PC-3 (cell line): ENCODE measurements around the gene DENND2C. TPM values are rescaled to one million over a fixed set of nuclear protein-coding genes. Genes with fewer than 3 reads are reported as not detected.
A peak's percentile ranks its signal among the peaks of the same experiment; 100 is the strongest.

Experiments used
- ATAC-seq: fragments of 200-7000 bp; cut with Tn5 transposase; 2 replicates; pipeline ENCODE4 v1.9.1; 2020; ENCODE audit warnings: mild to moderate bottlenecking, moderate library complexity
- BruUV-seq: library from RNA; stranded (reverse); fragments of 400-500 nt; replicated peaks from 2 replicates; lab custom pipeline; 2021; lab: Mats Ljungman, UMichigan
- CTCF ChIA-PET: fragments of 300-600 bp; sonication (Branson Sonifier 250); formaldehyde crosslinking; loops from one replicate; lab custom pipeline; 2022; ENCODE audit warnings: antibody characterized with exemption; lab: Charles Lee
- POLR2A ChIA-PET: fragments of 300-600 bp; sonication (Branson Sonifier 250); formaldehyde crosslinking; loops from one replicate; lab custom pipeline; 2022; ENCODE audit warnings: antibody characterized with exemption; ENCODE audit not compliant: unreplicated experiment; lab: Charles Lee
- DNase-seq: peaks from one replicate; pipeline ENCODE4 v3.0.0-alpha.2; 2015
- H2AFZ ChIP-seq: fragments of 300-600 bp; sonication (generic); 2 replicates; pipeline ENCODE4 v1.6.0; 2016; ENCODE audit warnings: antibody characterized with exemption, low read length
- H3F3A ChIP-seq: fragments of 300-600 bp; sonication (generic); one replicate; pipeline ENCODE4 v1.6.0; 2017; ENCODE audit warnings: antibody characterized with exemption, low read length, control low read depth, mild to moderate bottlenecking; ENCODE audit not compliant: unreplicated experiment
- H3K27ac ChIP-seq: fragments of 300-600 bp; sonication (generic); 2 replicates; pipeline ENCODE4 v1.5.1; 2016; ENCODE audit warnings: mild to moderate bottlenecking, low read length
- H3K27me3 ChIP-seq: fragments of 300-600 bp; sonication (generic); 2 replicates; pipeline ENCODE4 v1.6.1; 2016; ENCODE audit warnings: low read length, mixed read lengths
- H3K36me3 ChIP-seq: fragments of 300-600 bp; sonication (generic); 2 replicates; pipeline ENCODE4 v1.6.1; 2016; ENCODE audit warnings: low read depth, mixed run types, low read length, mixed read lengths
- H3K4me1 ChIP-seq: fragments of 300-600 bp; sonication (generic); 2 replicates; pipeline ENCODE4 v1.5.1; 2016; ENCODE audit warnings: low read length; ENCODE audit not compliant: insufficient read depth
- H3K4me2 ChIP-seq: fragments of 300-600 bp; sonication (generic); 2 replicates; pipeline ENCODE4 v1.6.0; 2016; ENCODE audit warnings: low read length
- H3K4me3 ChIP-seq: fragments of 300-600 bp; sonication (generic); 2 replicates; pipeline ENCODE4 v1.5.1; 2016; ENCODE audit warnings: mild to moderate bottlenecking, low read length, mixed read lengths
- H3K79me2 ChIP-seq: fragments of 300-600 bp; sonication (generic); 2 replicates; pipeline ENCODE4 v1.6.1; 2017; ENCODE audit warnings: low read length, mixed read lengths
- H3K9ac ChIP-seq: fragments of 300-600 bp; sonication (generic); 2 replicates; pipeline ENCODE4 v1.6.0; 2016; ENCODE audit warnings: mild to moderate bottlenecking, low read length
- H3K9me2 ChIP-seq: fragments of 300-600 bp; sonication (generic); replicated peaks from 2 replicates; pipeline ENCODE4 v1.6.1; 2016; ENCODE audit warnings: mixed run types, low read length, mixed read lengths
- H3K9me3 ChIP-seq: fragments of 300-600 bp; sonication (generic); 2 replicates; pipeline ENCODE4 v1.6.1; 2016; ENCODE audit warnings: low read length, mixed read lengths
- H4K20me1 ChIP-seq: fragments of 300-600 bp; sonication (generic); 2 replicates; pipeline ENCODE4 v1.6.1; 2016; ENCODE audit warnings: low read length, mixed read lengths
- EZH2 ChIP-seq: fragments of 300-600 bp; sonication (generic); IDR thresholded peaks from one replicate; pipeline ENCODE4 v1.6.1; 2017; ENCODE audit warnings: antibody characterized with exemption, mild to moderate bottlenecking, low read length; ENCODE audit not compliant: unreplicated experiment
- EZH2phosphoT487 ChIP-seq: fragments of 300-600 bp; sonication (generic); IDR thresholded peaks from 2 replicates; pipeline ENCODE4 v1.6.1; 2018; ENCODE audit warnings: mild to moderate bottlenecking, antibody characterized with exemption, low read length, borderline replicate concordance
- intact Hi-C: fragments of 100-400 bp; cut with micrococcal nuclease; formaldehyde crosslinking; loops from 2 replicates; pipeline ENCODE4 v1.9.0; 2023
- total RNA-seq: library from RNA; depleted of rRNA; stranded (reverse); fragments of >200 nt; gene quantifications from 2 replicates; pipeline ENCODE4 v1.2.3, GENCODE V29; 2014
- TF ChIP-seq, protein P1 (sequence below): fragments of 300-600 bp; sonication (generic); conservative IDR thresholded peaks from 2 replicates; pipeline ENCODE4 v1.5.1; 2017; ENCODE audit warnings: antibody characterized with exemption, low read depth, mild to moderate bottlenecking, low read length

DENND2C gene
- total RNA-seq, 1 experiment from 2014 or later = 0.95 TPM

DNA sequence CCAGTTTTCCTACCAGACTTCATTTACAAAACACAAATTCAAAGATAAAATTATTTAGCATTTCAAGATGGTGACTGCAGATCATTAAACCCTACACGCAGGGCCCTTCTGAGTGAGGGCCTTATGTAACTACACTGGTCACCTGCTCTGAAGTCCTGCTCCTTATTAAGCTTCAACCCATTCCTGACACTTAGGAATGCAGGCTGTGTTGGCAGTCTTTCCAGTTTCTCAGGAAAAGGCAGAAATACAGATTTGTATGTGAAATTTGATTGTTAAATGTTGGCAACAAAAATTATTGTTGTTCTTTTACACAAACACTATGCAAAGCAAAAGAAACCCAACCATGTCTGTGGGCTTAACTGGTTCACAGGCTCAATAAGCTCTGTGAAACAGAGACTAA, 62.6 kb downstream of the DENND2C start:
- ChIA-PET CTCF (no interaction called here), POLR2A (no interaction called here)
- H4K20me1 ChIP-seq = no peaks in the 10 kb centered on the region

DNA sequence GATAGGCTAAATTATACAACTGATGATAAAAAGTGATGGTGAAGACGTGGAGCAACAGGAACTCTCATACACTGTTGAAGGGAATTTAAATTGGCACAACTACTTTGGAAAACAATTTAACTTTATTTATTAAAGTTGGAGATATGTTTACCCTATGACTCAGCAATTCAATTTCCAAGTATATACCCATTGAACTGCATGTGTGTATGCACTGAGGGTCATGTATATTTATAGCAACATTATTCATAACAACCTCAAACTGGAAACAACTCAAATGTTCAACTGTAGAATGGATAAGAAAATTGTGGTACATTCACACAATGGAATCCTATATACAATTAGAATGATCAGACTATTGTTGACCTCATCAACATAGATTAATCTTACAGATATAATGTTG, 71.9 kb downstream of the DENND2C start:
- Histone ChIP-seq H3K79me2 (no peaks in the 10 kb centered on the region), H2AFZ (no peak overlapping the region), H3F3A (no peaks in the 10 kb centered on the region), H4K20me1 (no peaks in the 10 kb centered on the region), H3K36me3 (no peaks in the 10 kb centered on the region), H3K27me3 (no peaks in the 10 kb centered on the region), H3K4me3 (no peak overlapping the region), H3K9me2 (no peaks in the 10 kb centered on the region), H3K27ac (peak overlapping the region; percentile 27), H3K4me1 (peaks cover 11% of the 10 kb centered on the region), H3K9me3 (no peaks in the 10 kb centered on the region), H3K9ac (no peak overlapping the region), H3K4me2 (peak overlapping the region; percentile 17; the same call in 1 of the 2 replicates)
- CTCF ChIA-PET = no interaction called here
- ATAC-seq (peak; percentile 83), DNase-seq (peak; percentile 64)
- POLR2A ChIA-PET = no interaction called here
- intact Hi-C loops = no loop called here
- TF ChIP-seq, protein P1, sequence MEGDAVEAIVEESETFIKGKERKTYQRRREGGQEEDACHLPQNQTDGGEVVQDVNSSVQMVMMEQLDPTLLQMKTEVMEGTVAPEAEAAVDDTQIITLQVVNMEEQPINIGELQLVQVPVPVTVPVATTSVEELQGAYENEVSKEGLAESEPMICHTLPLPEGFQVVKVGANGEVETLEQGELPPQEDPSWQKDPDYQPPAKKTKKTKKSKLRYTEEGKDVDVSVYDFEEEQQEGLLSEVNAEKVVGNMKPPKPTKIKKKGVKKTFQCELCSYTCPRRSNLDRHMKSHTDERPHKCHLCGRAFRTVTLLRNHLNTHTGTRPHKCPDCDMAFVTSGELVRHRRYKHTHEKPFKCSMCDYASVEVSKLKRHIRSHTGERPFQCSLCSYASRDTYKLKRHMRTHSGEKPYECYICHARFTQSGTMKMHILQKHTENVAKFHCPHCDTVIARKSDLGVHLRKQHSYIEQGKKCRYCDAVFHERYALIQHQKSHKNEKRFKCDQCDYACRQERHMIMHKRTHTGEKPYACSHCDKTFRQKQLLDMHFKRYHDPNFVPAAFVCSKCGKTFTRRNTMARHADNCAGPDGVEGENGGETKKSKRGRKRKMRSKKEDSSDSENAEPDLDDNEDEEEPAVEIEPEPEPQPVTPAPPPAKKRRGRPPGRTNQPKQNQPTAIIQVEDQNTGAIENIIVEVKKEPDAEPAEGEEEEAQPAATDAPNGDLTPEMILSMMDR = no peak
- no peak for TF ChIP-seq EZH2
- no peak for TF ChIP-seq EZH2phosphoT487
- BruUV-seq = no TSS peak

More for the DNA sequence above, 62.6 kb downstream of the DENND2C start:
- peaks cover 8% of the 10 kb centered on the region; the same call in 1 of the 2 replicates for H3K4me1 ChIP-seq
- BruUV-seq = no TSS peak
- ATAC-seq (no peak), DNase-seq (no peak)
- no peak overlapping the region for H3K9ac ChIP-seq
- H3K36me3 ChIP-seq = no peaks in the 10 kb centered on the region
- intact Hi-C loops = no loop called here
- H3K27me3 ChIP-seq = no peaks in the 10 kb centered on the region
- H3K9me3 ChIP-seq = no peaks in the 10 kb centered on the region
- no peaks in the 10 kb centered on the region for H3F3A ChIP-seq
- TF ChIP-seq, protein P1 = no peak
- TF ChIP-seq EZH2phosphoT487 (no peak), EZH2 (no peak)
- no peak overlapping the region for H2AFZ ChIP-seq
- no peaks in the 10 kb centered on the region for H3K79me2 ChIP-seq
- H3K4me2 ChIP-seq = no peak overlapping the region
- no peak overlapping the region for H3K27ac ChIP-seq
- no peak overlapping the region for H3K4me3 ChIP-seq
- no peaks in the 10 kb centered on the region for H3K9me2 ChIP-seq

DNA sequence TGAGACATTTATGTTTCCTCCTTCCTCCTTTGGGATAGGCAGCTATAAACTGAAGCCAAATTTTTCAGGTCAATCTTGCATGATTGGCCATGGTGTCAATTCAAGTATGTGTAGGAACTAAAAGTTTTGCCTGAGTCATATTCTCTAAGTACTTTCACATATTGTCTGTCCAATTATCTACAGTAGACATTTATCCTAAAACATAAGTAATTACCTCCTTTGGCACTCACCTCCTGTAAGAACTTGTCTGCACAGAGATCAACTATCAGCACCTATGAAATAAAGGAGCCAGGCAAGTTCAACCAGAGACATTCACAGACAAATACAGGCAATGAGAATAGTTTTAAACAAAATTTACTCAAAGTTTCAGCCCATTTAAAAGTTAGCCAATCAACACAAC, 74.2 kb downstream of the DENND2C start:
- no peaks in the 10 kb centered on the region for H3K36me3 ChIP-seq
- H3K9ac ChIP-seq = no peak overlapping the region
- CTCF ChIA-PET = no interaction called here
- H3K9me2 ChIP-seq = no peaks in the 10 kb centered on the region
- H3K4me3 ChIP-seq = no peak overlapping the region
- no peak overlapping the region for H3K4me2 ChIP-seq
- H3K79me2 ChIP-seq = no peaks in the 10 kb centered on the region
- H3F3A ChIP-seq = no peaks in the 10 kb centered on the region
- no peak overlapping the region for H3K27ac ChIP-seq
- ATAC-seq (no peak), DNase-seq (no peak)
- H4K20me1 ChIP-seq = no peaks in the 10 kb centered on the region
- TF ChIP-seq, protein P1 = no peak
- TF ChIP-seq EZH2phosphoT487 (no peak), EZH2 (no peak)
- POLR2A ChIA-PET = no interaction called here
- H3K27me3 ChIP-seq = no peaks in the 10 kb centered on the region
- H3K9me3 ChIP-seq = no peaks in the 10 kb centered on the region
- intact Hi-C loops = no loop called here
- no peak overlapping the region for H2AFZ ChIP-seq
- BruUV-seq = no TSS peak
- peaks cover 11% of the 10 kb centered on the region for H3K4me1 ChIP-seq
